Spleen (tissue), 7 donors: Measurements from ENCODE around the gene RAB44.
"Not testable (repeated sequence)": the region's sequence is repeated elsewhere in the genome, so short reads cannot be mapped to it uniquely, and the experiment has no call there.

Experiments
- POLR2A ChIP-seq, 3 donors: fragments of 450-650 bp; IDR thresholded peaks; one replicate each; pipeline ENCODE4 v1.5.1; 2017; ENCODE audit warnings: antibody characterized with exemption in 3 of 3, mild to moderate bottlenecking in 1 of 3
- POLR2AphosphoS5 ChIP-seq, 3 donors: sonication (generic); formaldehyde crosslinking; IDR thresholded peaks; one replicate each; pipeline ENCODE4 v1.5.1; 2017; ENCODE audit warnings: antibody characterized with exemption in 3 of 3
- TF ChIP-seq, protein P1 (sequence below), 11 experiments: fragments of 200-600 bp in 7 of 11; fragments of 450-650 bp in 4 of 11; sonication (generic) in 4 of 11; IDR thresholded peaks in 8 of 11; conservative IDR thresholded peaks in 3 of 11; 1 replicate in 7 of 11; 2 replicates in 4 of 11; pipeline versions ENCODE4 v1.4.0 to v1.8.0; 2016 to 2021; ENCODE audit warnings: antibody characterized with exemption in 11 of 11, inconsistent platforms in 4 of 11, mild to moderate bottlenecking in 1 of 11
- donor health status: DM: no; HTN: no; CAD: no; lungs with moderate emphysema.
- donor health status: DM: no; HTN: no; CAD: no.
- donor health status: DM: no; HTN: no; CAD: no.

DNA sequence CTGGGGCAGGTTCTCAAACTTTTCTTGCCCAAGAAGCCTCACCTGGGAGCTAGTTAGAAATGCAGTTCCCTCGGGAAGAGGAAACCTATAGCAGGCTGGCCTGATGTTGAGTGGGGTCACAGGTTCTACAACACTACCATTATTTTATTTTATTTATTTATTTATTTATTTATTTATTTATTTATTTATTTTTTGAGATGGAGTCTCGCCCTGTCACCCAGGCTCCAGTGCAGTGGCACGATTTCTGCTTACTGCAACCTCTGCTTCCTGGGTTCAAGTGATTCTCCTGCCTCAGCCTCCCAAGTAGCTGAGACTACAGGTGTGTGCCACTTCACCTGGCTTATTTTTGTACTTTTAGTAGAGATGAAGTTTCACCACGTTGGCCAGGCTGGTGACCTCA, 26.4 kb downstream of the RAB44 start:
- TF ChIP-seq, protein P1, sequence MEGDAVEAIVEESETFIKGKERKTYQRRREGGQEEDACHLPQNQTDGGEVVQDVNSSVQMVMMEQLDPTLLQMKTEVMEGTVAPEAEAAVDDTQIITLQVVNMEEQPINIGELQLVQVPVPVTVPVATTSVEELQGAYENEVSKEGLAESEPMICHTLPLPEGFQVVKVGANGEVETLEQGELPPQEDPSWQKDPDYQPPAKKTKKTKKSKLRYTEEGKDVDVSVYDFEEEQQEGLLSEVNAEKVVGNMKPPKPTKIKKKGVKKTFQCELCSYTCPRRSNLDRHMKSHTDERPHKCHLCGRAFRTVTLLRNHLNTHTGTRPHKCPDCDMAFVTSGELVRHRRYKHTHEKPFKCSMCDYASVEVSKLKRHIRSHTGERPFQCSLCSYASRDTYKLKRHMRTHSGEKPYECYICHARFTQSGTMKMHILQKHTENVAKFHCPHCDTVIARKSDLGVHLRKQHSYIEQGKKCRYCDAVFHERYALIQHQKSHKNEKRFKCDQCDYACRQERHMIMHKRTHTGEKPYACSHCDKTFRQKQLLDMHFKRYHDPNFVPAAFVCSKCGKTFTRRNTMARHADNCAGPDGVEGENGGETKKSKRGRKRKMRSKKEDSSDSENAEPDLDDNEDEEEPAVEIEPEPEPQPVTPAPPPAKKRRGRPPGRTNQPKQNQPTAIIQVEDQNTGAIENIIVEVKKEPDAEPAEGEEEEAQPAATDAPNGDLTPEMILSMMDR (IDR thresholded peaks at IDR 0.05 in 8 of 11, conservative IDR thresholded peaks at IDR 0.05 in 3 of 11), result not testable (repeated sequence)
- not testable (repeated sequence) for TF ChIP-seq POLR2A, POLR2AphosphoS5 (IDR thresholded peaks at IDR 0.05)
